BE2C (cell line): ENCODE measurements around the gene DESI1.

ENCODE experiments used
- DNase-seq: peaks from one replicate; pipeline ENCODE4 v3.0.0-alpha.2; 2020
- H3K27me3 ChIP-seq: fragments of 250-450 bp; sonication (Bioruptor Pico); 2 replicates; pipeline ENCODE4 v1.5.1; 2020; ENCODE audit warnings: mild to moderate bottlenecking
- H3K36me3 ChIP-seq: fragments of 250-450 bp; sonication (Bioruptor Pico); 2 replicates; pipeline ENCODE4 v1.5.1; 2020; ENCODE audit warnings: mild to moderate bottlenecking
- H3K4me1 ChIP-seq: fragments of 250-450 bp; sonication (Bioruptor Pico); 2 replicates; pipeline ENCODE4 v1.5.1; 2020
- H3K4me3 ChIP-seq: 2 replicates; pipeline ENCODE4 v1.5.1; 2011; ENCODE audit warnings: low read depth, low read length
- H3K9me3 ChIP-seq: fragments of 250-450 bp; sonication (Bioruptor Pico); 2 replicates; pipeline ENCODE4 v1.5.1; 2020
- TF ChIP-seq, protein P1 (sequence below): IDR thresholded peaks from 2 replicates; pipeline ENCODE4 v1.5.1; 2012; ENCODE audit warnings: mild to moderate bottlenecking, low read depth, low read length

Gene DESI1

DNA sequence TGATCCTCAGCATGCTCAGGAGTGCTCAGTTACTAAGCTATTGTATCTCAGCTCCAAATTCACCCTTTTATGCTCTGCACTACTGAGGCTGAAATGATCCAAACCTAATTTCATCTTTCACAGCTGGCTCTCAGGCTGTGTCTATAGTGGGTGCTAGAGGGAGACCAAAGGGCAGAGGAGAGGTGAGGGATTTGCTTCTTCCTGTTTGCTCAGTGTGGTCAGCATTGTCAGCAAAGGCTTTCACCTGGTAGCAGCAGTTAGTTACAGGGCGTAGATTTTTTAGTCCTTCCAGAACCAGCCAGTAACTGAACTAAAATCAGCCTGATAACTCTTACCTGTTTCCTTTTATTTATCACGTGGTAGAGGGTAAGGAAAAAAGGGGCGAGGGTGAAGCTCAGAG, 33.5 kb upstream of the DESI1 start:
- TF ChIP-seq, protein P1, sequence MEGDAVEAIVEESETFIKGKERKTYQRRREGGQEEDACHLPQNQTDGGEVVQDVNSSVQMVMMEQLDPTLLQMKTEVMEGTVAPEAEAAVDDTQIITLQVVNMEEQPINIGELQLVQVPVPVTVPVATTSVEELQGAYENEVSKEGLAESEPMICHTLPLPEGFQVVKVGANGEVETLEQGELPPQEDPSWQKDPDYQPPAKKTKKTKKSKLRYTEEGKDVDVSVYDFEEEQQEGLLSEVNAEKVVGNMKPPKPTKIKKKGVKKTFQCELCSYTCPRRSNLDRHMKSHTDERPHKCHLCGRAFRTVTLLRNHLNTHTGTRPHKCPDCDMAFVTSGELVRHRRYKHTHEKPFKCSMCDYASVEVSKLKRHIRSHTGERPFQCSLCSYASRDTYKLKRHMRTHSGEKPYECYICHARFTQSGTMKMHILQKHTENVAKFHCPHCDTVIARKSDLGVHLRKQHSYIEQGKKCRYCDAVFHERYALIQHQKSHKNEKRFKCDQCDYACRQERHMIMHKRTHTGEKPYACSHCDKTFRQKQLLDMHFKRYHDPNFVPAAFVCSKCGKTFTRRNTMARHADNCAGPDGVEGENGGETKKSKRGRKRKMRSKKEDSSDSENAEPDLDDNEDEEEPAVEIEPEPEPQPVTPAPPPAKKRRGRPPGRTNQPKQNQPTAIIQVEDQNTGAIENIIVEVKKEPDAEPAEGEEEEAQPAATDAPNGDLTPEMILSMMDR = no peak
- DNase-seq = no peak
- H3K36me3 ChIP-seq = peaks cover 92% of the 10 kb centered on the region
- no peaks in the 10 kb centered on the region for H3K9me3 ChIP-seq
- no peak overlapping the region for H3K4me3 ChIP-seq
- no peaks in the 10 kb centered on the region for H3K27me3 ChIP-seq
- H3K4me1 ChIP-seq = no peaks in the 10 kb centered on the region

DNA sequence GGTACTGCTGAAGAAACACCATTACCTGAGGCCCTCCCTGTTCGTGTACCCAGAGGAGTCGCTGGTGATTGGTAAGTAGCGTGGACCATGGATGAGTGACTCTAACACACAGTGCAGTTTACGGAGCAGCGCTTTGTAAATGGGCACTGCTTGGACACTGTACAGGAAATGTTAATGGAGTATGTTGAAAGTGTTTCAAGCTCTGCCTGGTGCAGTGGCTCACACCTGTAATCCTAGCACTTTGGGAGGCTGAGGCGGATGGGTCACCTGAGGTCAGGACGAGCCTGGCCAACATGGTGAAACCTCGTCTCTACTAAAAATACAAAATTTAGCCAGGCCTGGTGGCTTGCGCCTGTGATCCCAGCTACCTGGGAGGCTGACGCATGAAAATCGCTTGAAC, 30.0 kb upstream of the DESI1 start:
- Histone ChIP-seq H3K36me3 (peaks cover 90% of the 10 kb centered on the region), H3K4me1 (no peaks in the 10 kb centered on the region)

DNA sequence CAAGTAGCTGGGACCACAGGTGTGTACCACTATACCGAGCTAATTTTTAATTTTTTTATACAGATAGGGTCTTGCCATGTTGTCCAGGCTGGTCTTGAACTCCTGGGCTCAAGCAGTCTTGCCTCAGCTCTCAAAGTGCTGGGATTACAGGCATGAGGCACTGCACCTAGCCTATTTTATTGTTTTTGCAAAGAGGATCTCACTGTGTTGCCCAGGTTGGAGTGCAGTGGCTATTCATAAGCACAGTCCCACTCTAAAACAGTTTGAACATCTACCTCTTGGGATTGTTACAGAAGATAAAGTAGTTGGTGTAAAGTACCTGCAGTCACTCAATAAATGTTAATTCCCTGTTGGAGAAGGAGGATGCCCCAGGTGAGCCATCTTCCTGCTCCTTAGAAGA, 29.4 kb upstream of the DESI1 start:
- Histone ChIP-seq H3K36me3 (peaks cover 86% of the 10 kb centered on the region), H3K9me3 (no peaks in the 10 kb centered on the region), H3K27me3 (no peaks in the 10 kb centered on the region), H3K4me1 (no peaks in the 10 kb centered on the region), H3K4me3 (no peak overlapping the region)
- DNase-seq = no peak
- TF ChIP-seq, protein P1 = no peak

More for the DNA sequence above, 30.0 kb upstream of the DESI1 start:
- no peaks in the 10 kb centered on the region for H3K27me3 ChIP-seq
- no peaks in the 10 kb centered on the region for H3K9me3 ChIP-seq
- DNase-seq = no peak
- H3K4me3 ChIP-seq = no peak overlapping the region
- TF ChIP-seq, protein P1 = no peak

DNA sequence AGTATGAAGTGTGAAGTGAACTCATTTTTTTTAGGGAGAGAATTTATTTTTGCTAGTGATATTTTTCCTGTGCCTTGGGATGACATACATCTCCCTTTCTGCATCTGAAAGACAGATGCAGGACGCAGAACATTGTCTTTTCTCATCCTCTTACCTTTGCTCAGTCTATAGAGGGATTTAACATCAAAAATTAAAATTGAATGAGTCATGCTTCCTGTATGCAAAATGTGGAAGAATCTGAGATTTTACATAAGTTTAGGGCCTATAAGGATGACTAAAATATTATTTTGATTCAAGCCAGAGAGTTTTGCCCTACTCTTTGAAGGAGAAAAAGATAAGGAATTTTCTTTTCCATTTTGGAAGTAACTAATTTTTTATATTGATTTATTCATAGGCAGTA, 27.6 kb upstream of the DESI1 start:
- Histone ChIP-seq H3K4me1 (no peaks in the 10 kb centered on the region), H3K27me3 (no peaks in the 10 kb centered on the region), H3K36me3 (peaks cover 79% of the 10 kb centered on the region), H3K4me3 (no peak overlapping the region), H3K9me3 (no peaks in the 10 kb centered on the region)
- TF ChIP-seq, protein P1 = no peak
- DNase-seq = no peak

DNA sequence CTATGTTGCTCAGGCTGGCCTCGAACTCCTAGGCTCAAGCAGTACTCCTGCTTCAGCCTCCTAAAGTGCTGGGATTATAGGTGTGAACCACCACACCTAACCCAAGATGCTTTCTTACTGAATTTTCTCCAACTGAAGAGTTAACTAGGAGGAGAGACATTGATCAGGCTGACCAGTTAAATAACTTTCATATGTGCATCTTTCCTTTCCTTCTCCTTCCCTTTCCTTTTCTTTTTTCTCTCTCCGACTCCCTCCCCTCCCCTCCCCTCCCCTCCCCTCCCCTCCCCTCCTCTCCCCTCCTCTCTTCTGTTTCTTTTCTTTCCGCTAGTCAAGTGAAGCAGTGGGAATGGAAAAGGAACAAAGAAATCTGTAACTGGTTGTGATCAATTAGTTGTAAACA, 26.9 kb upstream of the DESI1 start:
- no peaks in the 10 kb centered on the region for H3K9me3 ChIP-seq
- TF ChIP-seq, protein P1 = no peak
- no peak overlapping the region for H3K4me3 ChIP-seq
- H3K4me1 ChIP-seq = no peaks in the 10 kb centered on the region
- no peak for DNase-seq
- H3K36me3 ChIP-seq = peaks cover 79% of the 10 kb centered on the region
- no peaks in the 10 kb centered on the region for H3K27me3 ChIP-seq

DNA sequence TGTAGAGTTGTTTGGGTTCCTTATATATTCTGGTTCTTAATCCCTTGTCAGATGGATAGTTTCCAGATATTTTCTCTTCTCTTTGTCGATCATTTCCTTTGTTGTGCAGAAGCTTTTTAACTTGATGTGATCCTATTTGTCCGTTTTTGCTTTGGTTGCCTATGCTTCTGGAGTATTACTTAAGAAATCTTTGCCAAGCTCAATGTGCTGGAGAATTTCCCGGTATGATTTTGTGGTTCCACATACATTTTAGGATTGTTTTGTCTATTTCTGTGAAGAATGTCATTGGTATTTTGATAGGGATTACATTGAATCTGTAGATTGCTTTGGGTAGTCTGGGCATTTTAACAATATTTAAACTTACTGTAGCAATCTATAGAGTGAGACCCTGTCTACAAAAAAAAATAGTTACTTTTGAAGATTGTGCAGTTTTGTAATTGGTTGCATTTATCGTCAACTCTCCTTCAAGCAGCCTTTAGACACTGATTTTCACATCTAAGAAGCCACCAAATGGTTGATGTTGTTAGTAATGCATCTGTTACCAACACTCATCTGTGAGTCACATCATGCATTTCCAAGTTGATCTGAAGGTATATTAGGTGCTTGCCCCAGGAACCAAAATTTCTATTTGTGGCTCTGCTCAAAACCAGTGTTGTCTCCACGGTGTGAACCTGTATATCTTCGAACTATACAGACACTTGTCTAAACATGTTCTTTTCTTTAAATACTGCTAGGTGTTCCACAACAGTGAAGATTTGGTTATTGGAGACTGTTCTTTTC, 21.7 kb upstream of the DESI1 start:
- TF ChIP-seq, protein P1 = no peak
- Histone ChIP-seq H3K4me1 (no peaks in the 10 kb centered on the region), H3K36me3 (peaks cover 84% of the 10 kb centered on the region), H3K4me3 (no peak overlapping the region), H3K27me3 (no peaks in the 10 kb centered on the region), H3K9me3 (no peaks in the 10 kb centered on the region)
- DNase-seq = no peak
